Upper lobe of left lung (tissue), 6 donors: ENCODE results near the gene ARHGAP40. TPM values are rescaled to one million over a fixed set of nuclear protein-coding genes. Genes with fewer than 3 reads are reported as not detected.

Source experiments
- ATAC-seq, 2 donors: fragments of 200-7000 bp; cut with Tn5 transposase; one replicate each; pipeline ENCODE4 v1.9.1; 2022; ENCODE audit warnings: mild to moderate bottlenecking in 2 of 2, moderate library complexity in 2 of 2; ENCODE audit not compliant: low FRiP score in 2 of 2
- DNase-seq, 2 donors: peaks; one replicate each; pipeline ENCODE4 v3.0.0-alpha.2; 2019 to 2020
- H3K27ac ChIP-seq, 4 donors: fragments of 200-600 bp; sonication (generic); one replicate each; pipeline ENCODE4 v1.5.1; 2016 to 2019
- H3K27me3 ChIP-seq, 4 donors: fragments of 200-600 bp; sonication (generic); one replicate each; pipeline ENCODE4 v1.5.1; 2017 to 2019
- H3K36me3 ChIP-seq, 4 donors: fragments of 200-600 bp; sonication (generic); one replicate each; pipeline ENCODE4 v1.5.1; 2016 to 2019
- H3K4me1 ChIP-seq, 4 donors: fragments of 200-600 bp; sonication (generic); one replicate each; pipeline ENCODE4 v1.5.1; 2018 to 2019
- H3K4me3 ChIP-seq, 4 donors: fragments of 200-600 bp; sonication (generic); one replicate each; pipeline ENCODE4 v1.5.1; 2017 to 2019; ENCODE audit warnings: mild to moderate bottlenecking in 2 of 4, moderate library complexity in 1 of 4
- H3K9me3 ChIP-seq, 4 donors: fragments of 200-600 bp; sonication (generic); one replicate each; pipeline ENCODE4 v1.5.1; 2018 to 2019
- CTCF ChIP-seq, 6 experiments: fragments of 450-650 bp in 4 of 6; fragments of 200-600 bp in 2 of 6; sonication (generic) in 2 of 6; IDR thresholded peaks; one replicate each; pipeline ENCODE4 v1.5.1; 2016 to 2019; ENCODE audit warnings: antibody characterized with exemption in 6 of 6
- EP300 ChIP-seq, 4 donors: sonication (generic); formaldehyde crosslinking; IDR thresholded peaks; one replicate each; pipeline ENCODE4 v1.5.1; 2017; ENCODE audit warnings: antibody characterized with exemption in 4 of 4, control low read depth in 2 of 4
- POLR2A ChIP-seq, 4 donors: fragments of 450-650 bp; IDR thresholded peaks; one replicate each; pipeline ENCODE4 v1.5.1; 2016 to 2017; ENCODE audit warnings: antibody characterized with exemption in 4 of 4, mild to moderate bottlenecking in 2 of 4
- POLR2AphosphoS5 ChIP-seq, 2 donors: sonication (generic); formaldehyde crosslinking; IDR thresholded peaks; one replicate each; pipeline ENCODE4 v1.5.1; 2017; ENCODE audit warnings: antibody characterized with exemption in 2 of 2
- WGBS, 2 donors: methylation state at CpG; one replicate each; pipeline ENCODE4 v1.1.5; 2017 to 2018; 5-methylcytosine and 5-hydroxymethylcytosine counted together
- total RNA-seq, 6 donors: library from RNA; depleted of rRNA in 4 of 6; stranded (reverse); fragments of >200 nt in 4 of 6; gene quantifications; one replicate each; pipeline versions ENCODE4 v1.1.0 to v1.2.1, GENCODE V29; 2016 to 2021
- donor health status: DM: no; HTN: no; CAD: no; lungs with moderate emphysema.
- donor health status: DM: no; HTN: yes; CAD: no; lungs with severe emphysema.

ARHGAP40 gene
- total RNA-seq, 6 donors from 2014 or later: 0.29 to 22.0 (median 0.52) TPM

- DNase-seq (no peak), ATAC-seq (no peak)
- WGBS, 2 donors: 83 to 94% methylated on average over 1 of the region's 1 CpG
- Histone ChIP-seq H3K27me3 (no peaks in the 10 kb centered on the region), H3K9me3 (no peaks in the 10 kb centered on the region), H3K27ac (no peak overlapping the region), H3K4me1 (peaks cover 0 to 4% (median 0%) of the 10 kb centered on the region in 4 donors), H3K4me3 (no peak overlapping the region), H3K36me3 (no peaks in the 10 kb centered on the region)
- no peak for TF ChIP-seq EP300 (IDR thresholded peaks at IDR 0.05)
- TF ChIP-seq CTCF (IDR thresholded peaks at IDR 0.05): no peak
- TF ChIP-seq POLR2A (IDR thresholded peaks at IDR 0.05): no peak
- no peak for TF ChIP-seq POLR2AphosphoS5 (IDR thresholded peaks at IDR 0.05)
These were observed 28.4 kb downstream of the ARHGAP40 start for GRCh38 chr20:38629979-38630378.

- Histone ChIP-seq H3K4me3 (no peak overlapping the region), H3K36me3 (no peaks in the 10 kb centered on the region), H3K27ac (no peak overlapping the region), H3K27me3 (no peaks in the 10 kb centered on the region), H3K4me1 (peaks cover 0 to 4% (median 0%) of the 10 kb centered on the region in 4 donors), H3K9me3 (no peaks in the 10 kb centered on the region)
- ATAC-seq: no peak
- DNase-seq: no peak
- 80% methylated on average over 6 of the region's 6 CpGs for WGBS, 2 donors
- TF ChIP-seq EP300 (IDR thresholded peaks at IDR 0.05) (no peak), POLR2AphosphoS5 (IDR thresholded peaks at IDR 0.05) (no peak), POLR2A (IDR thresholded peaks at IDR 0.05) (no peak), CTCF (IDR thresholded peaks at IDR 0.05) (no peak)
These were observed 29.1 kb downstream of the ARHGAP40 start for GRCh38 chr20:38630727-38631126.

- Histone ChIP-seq H3K9me3 (no peaks in the 10 kb centered on the region), H3K4me1 (peaks cover 0 to 4% (median 0%) of the 10 kb centered on the region in 4 donors), H3K27ac (no peak overlapping the region), H3K27me3 (no peaks in the 10 kb centered on the region), H3K4me3 (no peak overlapping the region), H3K36me3 (no peaks in the 10 kb centered on the region)
- WGBS, 2 donors: 61 to 63% methylated on average over 5 of the region's 5 CpGs
- no peak for ATAC-seq
- DNase-seq: no peak
- TF ChIP-seq POLR2A (IDR thresholded peaks at IDR 0.05): no peak
- no peak for TF ChIP-seq POLR2AphosphoS5 (IDR thresholded peaks at IDR 0.05)
- TF ChIP-seq EP300 (IDR thresholded peaks at IDR 0.05): no peak
- TF ChIP-seq CTCF (IDR thresholded peaks at IDR 0.05): no peak
These were observed 29.8 kb downstream of the ARHGAP40 start for GRCh38 chr20:38631155-38632022.

- TF ChIP-seq CTCF (IDR thresholded peaks at IDR 0.05): peak; percentile 52 to 88 (median 72)
- no peak for TF ChIP-seq POLR2AphosphoS5 (IDR thresholded peaks at IDR 0.05)
- Histone ChIP-seq H3K9me3 (no peaks in the 10 kb centered on the region), H3K27me3 (no peaks in the 10 kb centered on the region), H3K27ac (no peak overlapping the region), H3K4me1 (peaks cover 0 to 4% (median 0%) of the 10 kb centered on the region in 4 donors), H3K4me3 (no peak overlapping the region), H3K36me3 (no peaks in the 10 kb centered on the region)
- WGBS, 2 donors: 38 to 42% methylated on average over 13 of the region's 13 CpGs
- ATAC-seq (peak; percentile 71 to 81), DNase-seq (peak in 1 of 2 donors; percentile 30)
These were observed 32.0 kb downstream of the ARHGAP40 start for GRCh38 chr20:38633577-38634093.
